HG03025 (cell line): ENCODE results near the gene GPR89B.
"Not testable (repeated sequence)": the region's sequence is repeated elsewhere in the genome, so short reads cannot be mapped to it uniquely, and the experiment has no call there.

ENCODE experiments used
- ATAC-seq: cut with Tn5 transposase; IDR thresholded peaks from one replicate; pipeline ENCODE4 v1.9.1; 2021; ENCODE audit warnings: mild to moderate bottlenecking, moderate library complexity; ENCODE audit not compliant: unreplicated experiment, low FRiP score

GPR89B gene

DNA sequence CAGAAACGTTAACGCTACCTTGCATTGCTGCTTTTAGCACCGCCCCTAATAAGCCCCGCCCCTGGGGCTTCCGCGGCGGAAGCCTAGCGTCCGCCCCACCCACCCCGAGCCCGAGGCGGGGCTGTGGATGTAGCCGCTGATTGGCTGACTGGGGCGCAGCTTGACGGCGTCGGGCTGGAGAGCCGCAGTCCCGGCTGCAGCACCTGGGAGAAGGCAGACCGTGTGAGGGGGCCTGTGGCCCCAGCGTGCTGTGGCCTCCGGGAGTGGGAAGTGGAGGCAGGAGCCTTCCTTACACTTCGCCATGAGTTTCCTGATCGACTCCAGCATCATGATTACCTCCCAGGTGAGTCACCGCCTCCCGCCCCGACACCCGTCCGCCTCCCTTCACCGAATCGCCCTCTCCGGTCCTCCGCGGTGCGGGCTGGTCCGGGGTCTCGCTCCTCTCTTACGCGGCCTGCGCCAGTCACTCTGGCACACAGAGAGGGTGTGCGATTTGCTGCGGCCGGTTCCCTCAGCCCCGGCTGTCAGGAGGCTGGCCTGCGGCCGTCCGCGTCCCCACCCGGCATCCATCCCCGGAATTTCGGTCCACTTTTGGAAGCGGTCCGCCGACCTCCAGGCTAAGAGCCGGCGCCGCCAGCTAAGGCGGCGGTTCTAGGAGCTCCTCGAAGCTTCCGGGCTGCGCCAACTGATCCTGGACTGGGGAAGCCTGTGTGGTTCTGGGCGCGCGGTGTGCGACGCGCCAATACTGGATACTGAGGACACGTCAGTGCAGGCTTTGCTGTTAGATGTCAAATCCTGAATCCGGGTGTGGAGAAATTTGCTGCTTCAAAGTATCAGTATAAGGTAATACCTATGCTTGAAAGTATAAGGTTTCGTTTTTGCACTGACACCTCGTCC lies at the start of gene GPR89B:
Gene GPR89B (plus strand): TSS at position 185 of the 897 bp plus-strand sequence. CDS start 117 bp downstream, at position 302.
- peak; percentile 92 for ATAC-seq

DNA sequence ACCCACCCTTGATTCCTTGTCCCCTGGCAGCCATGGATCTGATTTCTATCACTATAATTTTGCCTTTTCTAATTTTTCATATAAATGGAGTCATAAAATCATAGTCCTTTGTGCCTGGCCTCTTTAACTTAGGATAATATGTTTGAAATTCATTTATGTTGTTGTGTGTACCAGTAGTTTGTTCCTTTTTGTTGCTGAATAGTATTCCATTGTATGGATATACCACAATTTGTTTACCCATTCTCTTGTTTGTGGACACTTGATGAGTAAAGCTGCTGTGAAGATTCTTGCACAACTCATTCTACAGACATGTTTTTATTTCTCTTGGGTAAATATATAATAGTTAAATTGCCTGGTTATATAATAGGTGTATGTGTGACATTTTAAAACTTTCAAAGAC lies 48.3 kb upstream of the GPR89B start:
- ATAC-seq = no peak

DNA sequence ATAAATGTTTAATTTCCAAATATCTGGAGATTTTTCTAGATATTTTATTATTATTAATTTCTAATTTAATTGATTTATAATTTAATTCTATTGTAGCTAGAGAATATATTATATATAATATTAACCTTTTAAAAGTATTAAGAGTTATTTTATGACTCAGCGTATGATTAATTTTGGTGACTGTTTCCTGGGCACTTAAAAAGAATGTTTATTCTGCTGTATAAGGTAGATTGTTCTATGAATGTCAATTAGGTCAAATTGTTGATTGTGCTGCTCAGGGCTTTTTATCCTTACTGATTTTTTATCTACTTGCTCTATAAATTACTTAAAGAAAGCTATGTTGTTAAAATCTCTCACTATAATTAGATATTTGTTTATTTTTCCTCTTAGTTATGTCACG lies 45.7 kb upstream of the GPR89B start:
- no peak for ATAC-seq

DNA sequence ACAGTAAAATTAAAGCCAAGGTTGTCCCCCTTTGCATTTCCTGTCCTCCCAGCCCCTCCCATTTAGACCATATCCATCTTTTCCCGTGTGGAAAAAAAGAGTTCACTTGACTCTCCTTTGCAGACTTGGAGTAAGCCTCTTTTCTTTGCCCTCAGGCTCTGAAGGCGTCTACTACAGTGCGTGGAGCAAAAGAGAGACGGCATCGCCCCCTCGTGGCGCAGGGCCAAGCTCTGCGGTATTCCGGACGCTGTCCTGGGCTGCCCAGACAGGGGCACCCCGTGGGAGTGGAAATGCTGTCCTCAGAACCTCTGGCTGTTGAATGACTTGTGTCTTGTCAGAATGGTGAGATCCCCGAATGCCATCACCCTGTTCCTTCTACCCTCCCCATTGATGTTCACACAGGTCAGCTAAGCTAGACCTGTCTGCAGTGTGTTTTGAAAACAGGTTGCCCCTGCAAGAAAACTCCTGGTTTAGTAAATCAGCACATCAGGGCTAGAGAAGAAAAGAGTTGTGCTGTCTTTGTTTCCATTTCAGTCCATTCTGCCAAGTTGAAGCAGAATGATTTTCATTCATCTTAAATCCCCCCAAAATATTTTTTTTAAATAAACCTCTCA lies 37.9 kb upstream of the GPR89B start:
- ATAC-seq = peak; percentile 51

DNA sequence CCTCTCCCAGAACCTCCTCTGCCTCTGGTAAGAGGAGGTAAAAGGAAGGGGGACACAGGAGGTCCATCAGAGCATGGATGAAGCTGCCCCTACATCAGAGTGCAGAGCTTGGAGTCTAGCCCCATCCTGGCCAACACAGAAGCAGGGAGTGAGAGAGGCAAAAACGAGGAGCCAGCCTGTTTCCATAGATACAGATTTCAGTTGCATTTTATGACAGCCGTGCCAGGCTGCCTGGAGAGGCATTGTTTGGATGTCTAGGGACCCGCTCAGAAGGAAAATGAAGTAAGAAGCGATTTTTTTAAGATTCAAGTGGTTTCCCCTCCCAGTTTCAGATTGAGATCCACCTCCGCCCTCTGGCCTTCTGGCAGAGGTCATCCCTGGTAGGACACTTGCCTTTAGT lies 37.1 kb upstream of the GPR89B start:
- no peak for ATAC-seq

DNA sequence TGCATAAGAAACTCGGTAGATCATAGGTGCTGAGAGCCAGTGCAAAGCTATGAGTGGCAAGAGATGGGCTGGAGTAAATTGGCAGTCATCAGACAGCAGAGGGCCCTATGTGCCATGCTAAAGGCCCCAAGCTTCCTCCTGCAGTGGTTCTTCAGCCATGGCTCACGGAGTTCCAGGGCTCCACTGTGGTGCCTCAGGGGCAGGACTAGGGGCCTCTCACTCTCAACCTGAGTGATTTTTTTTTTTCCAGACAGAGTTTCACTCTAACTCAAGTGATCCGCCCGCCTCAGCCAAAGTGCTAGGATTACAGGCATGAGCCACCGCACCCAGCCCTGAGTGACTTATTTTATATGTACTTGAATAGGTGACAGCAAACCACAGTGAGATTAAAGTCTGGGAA lies 36.0 kb upstream of the GPR89B start:
- no peak for ATAC-seq

DNA sequence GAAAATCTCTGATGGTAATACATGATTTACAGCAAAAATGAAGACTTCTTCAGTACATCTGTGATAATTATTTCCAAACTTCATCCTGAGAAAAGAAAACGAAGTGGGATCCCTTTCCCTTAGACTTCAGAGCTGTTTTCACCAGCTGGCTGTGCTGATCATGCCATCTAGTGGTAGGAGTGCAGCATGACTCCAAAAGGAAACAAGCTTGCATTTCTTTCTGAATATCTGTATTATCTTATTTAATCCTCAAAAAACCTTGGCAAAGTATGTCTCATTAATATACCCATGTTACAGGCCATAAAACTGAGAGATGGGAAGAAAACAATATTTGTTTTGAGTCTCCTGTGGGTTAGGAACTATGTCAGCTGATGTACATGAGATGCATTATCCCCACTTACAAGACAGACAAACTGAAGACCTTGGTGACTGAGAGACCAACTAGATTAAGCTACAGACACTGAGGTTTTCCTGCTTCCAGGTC lies 35.4 kb upstream of the GPR89B start:
- no peak for ATAC-seq

DNA sequence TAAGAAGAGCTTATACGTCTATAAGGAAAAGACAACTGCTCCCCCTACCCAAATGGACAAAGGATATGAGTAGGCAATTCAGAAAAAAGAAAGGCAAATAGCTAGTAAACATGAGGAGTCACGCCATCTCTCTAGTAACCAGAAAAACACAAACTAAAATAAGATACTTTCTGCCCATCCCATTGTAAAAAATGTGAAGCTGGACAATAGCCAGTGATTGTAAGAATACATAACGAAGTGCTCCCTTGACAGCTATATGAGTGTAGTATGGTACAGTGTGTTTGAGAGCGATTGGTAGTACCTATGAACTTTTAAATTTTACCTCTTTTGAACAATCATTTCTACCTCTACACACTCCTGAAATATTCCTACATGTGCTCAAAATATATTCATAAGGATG lies 33.1 kb upstream of the GPR89B start:
- ATAC-seq = no peak

DNA sequence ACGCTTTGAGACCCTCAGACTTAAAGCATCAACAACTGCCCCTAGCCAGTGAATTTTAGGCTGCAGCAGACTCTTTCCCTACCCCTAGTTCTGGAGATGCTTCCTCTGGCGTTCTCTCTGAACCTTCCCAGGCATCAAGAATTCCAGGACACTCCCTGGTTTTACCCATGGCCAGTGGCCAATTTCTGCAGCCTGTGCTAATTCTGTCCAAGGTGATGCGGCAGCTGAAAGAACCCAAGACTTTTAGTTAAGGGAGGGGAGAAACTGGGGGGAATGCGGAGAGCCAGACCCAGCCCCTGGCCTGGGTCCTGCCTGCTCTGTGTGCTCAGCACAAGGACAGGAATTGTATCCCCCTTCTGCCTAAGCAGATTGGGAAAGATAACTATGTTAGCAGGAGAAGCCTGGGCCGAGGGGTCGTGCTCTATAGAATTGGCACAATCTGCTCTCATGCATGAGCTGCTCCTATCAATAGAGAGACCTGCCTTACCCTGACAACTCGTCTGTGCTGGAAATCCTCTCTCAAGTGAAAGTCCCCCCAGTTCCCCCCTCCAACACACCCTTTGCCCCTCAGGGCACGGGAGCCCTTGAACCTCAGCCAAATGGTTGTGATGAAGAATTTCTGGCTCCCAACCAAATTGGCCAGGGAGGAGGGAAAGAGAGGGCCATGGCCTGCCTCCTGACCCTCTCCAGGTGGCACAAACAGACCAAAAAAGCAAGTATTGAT lies 31.0 kb upstream of the GPR89B start:
- ATAC-seq = no peak

DNA sequence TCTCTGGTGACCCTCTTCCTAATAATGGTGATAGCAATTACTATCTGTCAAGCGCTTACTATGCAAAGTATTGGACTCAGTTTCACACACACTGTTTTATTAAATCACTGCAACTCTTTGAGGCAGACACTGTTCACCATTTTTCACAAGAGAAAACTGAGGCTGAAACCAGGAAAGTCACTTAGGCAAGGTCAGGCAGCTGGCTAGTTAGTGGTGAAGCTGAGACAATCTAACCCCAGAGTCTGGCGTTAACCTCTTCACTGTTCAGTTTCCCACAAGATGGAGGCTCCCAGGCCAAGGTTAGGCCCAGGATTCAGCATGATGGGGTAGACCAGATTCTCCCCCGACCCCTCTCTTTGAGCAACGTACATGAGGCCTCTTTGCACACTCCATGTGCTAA lies 30.4 kb upstream of the GPR89B start:
- ATAC-seq = no peak

DNA sequence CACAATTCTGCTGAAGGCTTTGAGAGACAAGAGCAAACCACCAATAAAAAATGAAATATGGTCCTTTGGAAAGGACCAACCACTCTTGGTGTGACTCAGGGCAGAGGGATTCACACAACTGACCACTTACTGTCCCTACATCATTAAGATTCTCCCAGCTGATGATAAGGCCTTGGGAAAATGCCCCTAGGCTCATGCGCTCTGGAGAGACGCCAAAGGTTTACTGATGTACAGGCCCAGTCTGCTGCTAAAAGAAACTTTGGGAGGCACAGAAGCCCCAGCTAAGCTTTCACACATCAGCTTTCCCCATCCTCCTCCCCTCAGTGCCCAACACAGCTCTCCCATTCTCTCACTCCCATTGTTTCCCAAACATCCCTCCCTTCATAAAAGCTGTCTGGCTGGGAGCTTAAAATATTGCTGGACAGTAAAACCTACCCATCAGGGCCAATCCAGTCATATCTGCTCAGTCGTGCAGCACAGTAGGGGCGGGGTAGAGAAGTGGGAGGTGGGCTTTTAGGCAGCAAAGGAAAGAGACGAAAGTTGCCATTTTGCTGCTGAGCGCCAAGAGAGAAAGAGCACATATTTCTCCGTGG lies 25.9 kb upstream of the GPR89B start, which contains the start of gene GJA8:
Gene GJA8 (plus strand): TSS at position 543 of the 593 bp plus-strand sequence. CDS start 5,161 bp downstream, outside the sequence.
- no peak for ATAC-seq

DNA sequence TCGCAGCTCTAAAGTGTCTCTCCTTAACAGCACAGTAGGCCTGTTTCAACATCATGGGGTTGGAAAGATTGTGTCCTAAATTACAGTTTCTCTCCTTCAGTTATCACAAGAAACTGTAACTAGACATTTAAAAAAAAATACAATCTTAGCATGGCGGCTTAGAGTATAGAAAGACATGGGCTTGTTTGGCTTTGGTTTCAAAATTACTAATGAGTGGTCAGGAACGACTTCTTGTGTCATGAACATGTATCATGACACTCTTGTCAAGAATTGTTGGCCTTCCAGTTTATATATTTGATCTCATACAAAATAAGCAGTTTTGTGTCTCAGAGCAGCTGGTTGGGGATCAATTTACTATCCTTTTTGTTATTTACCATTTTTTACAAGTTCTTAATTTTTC lies 23.5 kb upstream of the GPR89B start:
- no peak for ATAC-seq

DNA sequence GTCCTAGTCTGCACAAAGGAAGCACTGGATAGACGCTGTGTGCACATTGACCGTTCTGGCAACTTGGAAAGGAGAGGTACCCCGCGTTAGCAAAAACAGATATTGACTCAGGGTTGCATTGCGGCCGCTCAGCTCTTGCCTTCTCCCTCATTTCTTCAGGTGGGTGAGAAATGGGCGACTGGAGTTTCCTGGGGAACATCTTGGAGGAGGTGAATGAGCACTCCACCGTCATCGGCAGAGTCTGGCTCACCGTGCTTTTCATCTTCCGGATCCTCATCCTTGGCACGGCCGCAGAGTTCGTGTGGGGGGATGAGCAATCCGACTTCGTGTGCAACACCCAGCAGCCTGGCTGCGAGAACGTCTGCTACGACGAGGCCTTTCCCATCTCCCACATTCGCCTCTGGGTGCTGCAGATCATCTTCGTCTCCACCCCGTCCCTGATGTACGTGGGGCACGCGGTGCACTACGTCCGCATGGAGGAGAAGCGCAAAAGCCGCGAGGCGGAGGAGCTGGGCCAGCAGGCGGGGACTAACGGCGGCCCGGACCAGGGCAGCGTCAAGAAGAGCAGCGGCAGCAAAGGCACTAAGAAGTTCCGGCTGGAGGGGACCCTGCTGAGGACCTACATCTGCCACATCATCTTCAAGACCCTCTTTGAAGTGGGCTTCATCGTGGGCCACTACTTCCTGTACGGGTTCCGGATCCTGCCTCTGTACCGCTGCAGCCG lies 20.3 kb upstream of the GPR89B start:
- ATAC-seq = no peak

DNA sequence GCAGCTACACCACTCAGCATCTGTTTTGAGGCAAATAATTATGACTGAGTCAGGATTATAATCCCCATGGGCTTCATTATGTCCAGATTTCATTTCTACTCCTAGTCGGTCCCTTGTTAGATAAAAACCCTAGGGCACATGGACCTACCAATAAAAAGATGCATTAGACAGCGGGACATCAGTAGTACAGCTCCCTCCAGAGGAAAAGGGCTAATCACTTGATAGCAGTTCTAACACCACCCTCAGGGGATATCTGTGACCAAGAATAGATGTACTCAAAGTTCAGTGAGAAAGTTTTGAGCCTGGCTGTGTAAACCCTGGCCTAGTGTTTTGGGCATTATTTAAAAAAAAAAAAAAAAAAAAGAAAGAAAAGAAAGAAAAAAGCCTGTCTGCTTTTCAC lies 15.7 kb upstream of the GPR89B start:
- no peak for ATAC-seq

DNA sequence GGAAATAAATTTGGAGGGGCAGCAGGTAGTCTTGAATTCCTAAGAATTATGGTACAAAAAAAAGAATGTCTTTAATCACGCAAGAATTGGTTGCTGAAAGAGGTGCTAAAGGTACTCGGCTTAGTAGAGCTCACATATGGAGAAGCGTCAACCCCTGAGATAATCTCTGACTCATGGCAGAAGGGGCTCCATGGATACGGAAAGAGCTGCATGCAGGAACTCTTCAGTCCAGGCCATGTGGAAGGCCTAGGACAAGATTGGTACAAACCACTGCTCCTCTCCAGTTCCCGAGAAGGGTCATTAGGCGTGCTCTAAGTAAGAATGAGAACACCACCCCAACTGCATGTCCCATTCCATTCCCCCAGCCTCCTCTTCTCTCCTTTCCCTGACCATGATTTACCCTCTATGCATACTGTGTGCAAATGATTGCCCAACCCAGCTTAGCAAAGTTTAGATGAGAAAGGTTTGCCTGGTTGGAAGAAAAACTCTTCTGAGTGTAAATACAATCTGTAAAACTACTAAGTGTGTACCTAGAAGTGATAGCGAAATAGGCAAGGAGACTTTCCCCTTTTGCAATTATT lies 14.8 kb upstream of the GPR89B start:
- ATAC-seq = no peak

DNA sequence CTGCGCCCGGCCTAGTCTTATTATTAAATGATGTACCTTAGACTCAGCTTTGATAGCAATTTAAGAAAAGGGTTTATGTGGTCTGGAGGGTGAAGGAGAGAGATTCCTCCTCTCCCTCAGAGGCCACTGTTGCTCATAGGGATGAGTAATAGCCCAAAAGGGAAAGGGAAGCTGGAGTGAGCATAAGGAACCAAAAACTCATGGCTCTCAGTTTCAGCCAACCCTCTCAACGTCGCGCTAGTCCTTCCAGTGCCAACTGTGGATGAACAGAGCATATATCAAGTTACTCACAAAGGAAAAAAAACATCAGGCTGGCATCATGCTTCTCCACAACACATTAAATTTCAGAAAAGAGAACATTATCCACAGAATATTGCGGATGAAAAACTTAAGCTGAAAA lies 8.3 kb upstream of the GPR89B start:
- no peak for ATAC-seq

DNA sequence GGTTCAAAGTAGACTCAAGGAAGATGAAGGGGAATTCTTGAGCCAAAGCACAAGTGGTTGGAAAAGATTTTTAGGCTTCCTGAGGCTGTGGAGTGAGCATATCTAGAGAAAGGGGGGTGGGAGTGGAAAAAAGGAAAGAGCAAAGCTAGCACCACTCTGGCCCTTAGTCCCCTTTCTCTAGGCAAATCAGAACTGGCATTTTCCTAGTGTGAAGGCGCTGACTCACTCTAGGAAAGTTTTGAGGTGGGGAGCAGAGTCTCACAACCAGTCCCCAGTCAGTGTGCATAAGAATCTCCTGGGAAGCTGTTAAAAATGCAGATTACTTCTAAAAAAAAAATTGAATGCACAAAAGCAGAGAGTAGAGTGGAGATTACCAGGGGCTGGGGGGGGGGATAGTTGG lies 3.4 kb upstream of the GPR89B start:
- no peak for ATAC-seq

DNA sequence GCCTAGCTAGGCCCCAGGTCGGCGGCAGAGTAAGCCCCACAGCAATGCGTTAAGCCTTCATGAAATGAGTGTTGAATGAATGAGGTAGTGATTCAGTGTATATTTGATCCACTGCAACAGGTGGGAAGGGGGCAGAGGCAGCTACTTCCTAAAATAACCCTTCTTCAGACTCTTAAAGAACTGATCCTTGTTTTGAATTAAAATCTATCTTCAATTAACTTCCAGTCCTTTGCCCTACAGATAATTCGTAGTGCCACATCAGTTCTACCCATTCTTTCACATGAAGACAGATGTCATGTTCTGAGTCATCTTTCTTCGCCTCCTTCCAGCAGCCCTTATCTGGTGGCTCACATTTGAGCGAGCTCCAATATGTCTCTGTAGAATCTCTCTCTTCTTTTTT lies 1.0 kb upstream of the GPR89B start:
- not testable (repeated sequence) for ATAC-seq

DNA sequence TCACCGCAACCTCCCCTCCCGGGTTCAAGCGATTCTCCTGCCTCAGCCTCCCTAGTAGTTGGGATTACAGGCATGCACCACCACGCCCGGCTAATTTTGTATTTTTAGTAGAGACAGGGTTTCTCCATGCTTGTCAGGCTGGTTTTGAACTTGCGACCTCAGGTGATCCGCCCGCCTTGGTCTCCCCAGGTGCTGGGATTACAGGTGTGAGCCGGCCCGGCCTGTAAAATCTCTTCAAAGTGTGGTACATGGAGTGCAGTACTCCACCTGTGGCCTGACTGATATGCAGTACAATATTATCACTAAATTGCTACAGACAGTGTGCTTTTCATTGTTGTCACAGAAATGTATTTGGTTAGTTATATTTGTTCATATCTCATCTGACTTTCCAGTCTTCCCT lies 531 bp upstream of the GPR89B start:
- ATAC-seq = not testable (repeated sequence)

DNA sequence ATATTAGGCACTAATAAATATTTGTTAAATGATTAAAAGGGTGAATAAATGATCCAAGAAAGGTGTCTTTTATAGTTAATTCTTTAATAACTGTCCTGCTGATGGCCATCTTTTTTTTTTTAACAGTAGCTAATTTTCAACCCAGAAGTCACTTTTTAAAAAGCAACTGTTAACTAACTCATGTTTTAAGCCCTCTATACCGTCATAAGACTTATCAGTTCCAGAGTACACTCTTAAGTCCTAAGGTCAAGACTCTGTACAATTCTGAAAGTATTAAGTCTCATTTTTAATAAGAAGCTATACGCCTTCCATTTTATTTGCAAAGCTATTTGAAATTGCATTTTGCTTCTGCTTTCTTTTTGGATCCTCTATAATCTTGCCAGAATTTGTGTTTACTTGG lies 2.9 kb downstream of the GPR89B start:
- not testable (repeated sequence) for ATAC-seq
